GM11168 (cell line): ENCODE data around the gene CLDN19.
"Not testable (repeated sequence)": the region's sequence is repeated elsewhere in the genome, so short reads cannot be mapped to it uniquely, and the experiment has no call there.

ENCODE experiments used
- in situ Hi-C: fragments of 300-500 bp; cut with MboI; formaldehyde crosslinking; loops from one replicate; pipeline ENCODE4 v1.12.0; 2022; ENCODE audit warnings: low sequenced_read_pairs; ENCODE audit not compliant: unreplicated experiment

The CLDN19 gene

DNA sequence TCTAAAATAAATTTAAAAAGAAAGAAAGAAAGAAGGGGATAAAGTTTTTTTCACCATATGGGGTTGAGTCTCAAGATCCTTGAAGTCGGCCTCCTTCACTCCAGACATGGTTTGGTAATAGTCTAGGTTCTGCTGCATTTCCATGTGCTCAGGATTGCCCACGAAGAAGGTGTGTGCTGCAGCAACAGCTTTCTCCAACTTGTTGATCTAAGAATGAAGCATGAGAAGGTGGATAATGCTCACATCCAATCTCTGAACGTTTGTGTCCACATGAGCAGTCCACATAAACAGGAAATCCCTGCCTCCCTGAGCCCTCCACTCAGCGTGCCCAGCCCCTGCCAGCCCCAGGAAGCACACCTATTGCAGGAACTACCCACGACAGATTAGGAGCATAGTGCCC, 22.2 kb upstream of the CLDN19 start:
- in situ Hi-C loops = loop anchor here (10.0 kb wide), 1 partner anchor 187 kb away; no protein-coding TSS in a partner anchor

DNA sequence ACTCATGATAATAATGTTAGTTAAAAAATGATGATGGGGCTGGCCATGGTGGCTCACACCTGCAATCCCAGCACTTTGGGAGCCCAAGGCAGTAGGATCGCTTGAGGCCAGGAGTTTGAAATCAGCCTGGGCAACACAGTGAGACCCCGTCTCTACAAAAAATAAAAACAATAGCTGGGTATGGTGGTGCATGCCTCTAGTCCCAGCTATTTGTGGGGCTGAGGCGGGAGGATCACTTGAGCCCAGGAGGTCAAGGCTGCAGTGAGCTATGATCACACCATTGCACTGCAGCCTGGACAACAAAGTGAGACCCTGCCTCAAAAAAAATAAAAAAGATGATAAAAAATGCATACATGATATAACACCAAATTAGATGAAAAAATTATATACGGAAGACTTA, 21.5 kb upstream of the CLDN19 start:
- in situ Hi-C loops = loop anchor here (10.0 kb wide), 1 partner anchor 187 kb away; no protein-coding TSS in a partner anchor

DNA sequence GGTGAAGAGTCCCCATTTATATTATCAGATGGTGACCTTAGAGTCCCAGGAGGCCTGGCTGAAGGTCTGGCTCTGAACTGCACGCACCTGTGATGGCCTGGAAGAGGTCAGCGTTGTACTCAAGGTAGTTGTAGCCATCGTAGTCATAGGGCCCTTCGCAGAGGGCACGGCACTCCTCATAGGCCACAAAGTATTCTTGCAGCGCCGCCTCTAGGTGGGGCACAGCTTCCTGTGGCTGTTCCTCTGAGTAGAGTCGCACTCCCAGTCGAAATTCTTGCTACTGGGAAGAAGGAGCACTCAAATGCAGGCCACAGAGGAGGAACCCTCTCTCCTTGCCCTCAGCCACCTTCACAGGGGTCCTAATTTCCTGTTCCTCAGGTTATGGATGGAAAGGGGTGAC, 19.1 kb upstream of the CLDN19 start:
- in situ Hi-C loops = no loop called here

DNA sequence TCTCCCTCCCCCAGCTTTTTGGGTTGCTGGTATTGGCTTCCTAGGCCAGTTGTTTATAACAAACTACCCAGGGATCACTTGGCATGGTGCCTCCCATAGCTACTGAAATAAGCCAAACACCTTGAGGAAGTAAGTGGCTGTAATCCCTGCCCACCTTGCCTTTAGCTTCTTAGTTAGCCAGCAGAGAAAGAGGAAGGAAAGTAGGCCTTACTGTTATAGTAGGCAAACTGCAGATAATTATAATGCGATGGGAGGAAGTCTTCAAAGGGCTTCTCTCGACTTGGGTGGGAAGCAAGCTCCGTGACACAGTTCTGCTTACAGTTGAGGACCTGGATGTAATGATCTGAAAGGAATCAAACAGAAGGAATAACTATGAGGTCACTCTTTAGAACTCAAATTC, 18.6 kb upstream of the CLDN19 start:
- in situ Hi-C loops = no loop called here

DNA sequence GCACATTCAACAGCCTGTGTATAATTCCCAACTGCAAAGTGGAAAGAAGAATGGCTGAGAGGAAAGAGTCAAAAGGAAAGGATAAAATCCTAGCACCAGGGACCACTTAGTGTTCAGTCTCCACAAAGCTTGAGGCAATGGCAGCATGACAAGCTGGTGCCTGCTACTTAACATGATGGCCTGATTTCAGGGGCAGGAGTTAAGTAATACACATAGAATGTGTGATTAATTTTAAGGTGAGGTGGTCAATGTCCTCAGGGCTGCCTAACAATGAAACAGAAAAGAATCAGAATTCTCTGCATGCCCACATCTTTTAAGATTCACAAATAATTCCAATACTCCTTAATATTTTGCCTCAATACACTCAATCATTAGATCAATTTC, 17.8 kb upstream of the CLDN19 start:
- in situ Hi-C loops = no loop called here

DNA sequence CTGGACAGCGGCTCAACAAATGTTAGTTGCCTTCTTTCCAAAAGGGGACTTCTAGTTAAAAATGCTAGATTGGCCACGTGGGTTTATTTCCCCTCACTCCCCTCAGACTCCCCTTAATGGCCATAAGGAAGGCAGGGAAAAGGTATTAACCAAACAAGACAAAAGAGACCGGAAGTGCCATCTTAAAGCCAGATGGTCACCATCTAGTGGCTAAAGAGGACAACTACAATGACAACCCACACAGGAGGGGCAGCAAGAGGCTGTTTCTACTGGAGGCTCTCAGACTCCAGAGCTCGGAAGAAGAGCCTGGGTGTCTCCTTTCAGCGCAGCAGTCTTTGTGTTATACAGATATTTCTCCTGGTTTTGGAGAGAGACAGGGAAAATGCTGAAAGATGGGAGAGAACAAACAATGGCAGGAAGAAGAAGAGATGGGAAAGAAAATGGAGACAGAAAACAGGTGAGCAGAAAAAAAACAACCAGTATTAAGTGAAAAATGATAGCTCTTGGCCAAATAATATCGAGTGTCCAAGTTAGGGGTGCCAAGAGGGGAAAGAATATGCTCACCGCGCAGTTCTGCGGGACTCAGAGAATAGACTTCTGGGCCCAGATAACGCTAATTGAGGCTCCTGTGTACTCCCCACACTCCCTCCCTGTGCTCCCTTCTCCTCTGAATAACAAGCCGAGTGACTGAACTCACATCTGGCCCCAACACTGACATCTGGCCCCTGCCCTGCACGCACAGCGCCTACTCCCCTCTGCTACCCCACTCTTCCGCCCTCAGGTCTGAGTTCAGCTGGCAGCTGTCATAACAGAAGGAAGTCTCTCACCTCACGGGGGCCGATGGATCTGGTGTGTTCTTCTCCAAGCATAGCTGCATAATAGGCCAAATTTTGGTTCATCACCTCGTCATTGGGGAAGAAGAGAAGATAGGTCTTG, 17.2 kb upstream of the CLDN19 start:
- in situ Hi-C loops = no loop called here

DNA sequence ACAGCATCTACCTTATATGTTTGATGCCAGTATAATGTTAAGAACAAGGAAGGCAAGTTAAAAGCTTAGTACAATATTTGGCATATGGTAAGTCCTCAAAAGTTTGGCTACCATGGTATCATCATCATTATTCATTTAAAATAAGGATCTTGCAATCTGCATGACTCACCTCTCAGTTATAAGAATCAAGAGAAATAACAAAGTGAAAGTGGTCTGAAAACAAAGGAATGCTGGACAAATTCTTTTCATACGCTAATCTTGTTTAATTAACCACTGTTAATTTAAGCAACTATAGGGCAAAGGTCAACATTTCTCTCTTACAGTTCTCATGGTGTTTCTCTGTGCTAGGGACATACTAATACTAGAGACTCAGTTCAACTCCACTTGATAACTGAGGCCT, 13.0 kb upstream of the CLDN19 start:
- in situ Hi-C loops = no loop called here

DNA sequence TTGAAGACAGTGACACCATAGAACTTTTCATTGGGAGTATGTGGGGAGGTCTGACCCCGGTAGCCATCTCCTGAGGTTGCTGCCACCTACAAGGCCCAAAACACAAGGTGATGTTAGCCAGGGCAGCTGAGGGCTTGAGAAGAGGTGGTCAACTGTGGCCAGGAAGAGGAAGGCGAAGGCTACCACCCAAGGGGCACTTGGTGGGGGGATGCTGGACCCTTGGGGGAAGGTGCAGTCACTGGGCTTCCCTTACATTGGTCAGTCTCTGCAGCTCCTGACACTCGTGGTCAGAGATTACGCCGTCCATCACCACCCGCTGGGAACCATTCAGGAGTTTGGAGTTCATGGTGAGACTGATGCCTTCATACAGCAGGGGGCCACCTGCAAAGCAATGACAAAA, 12.2 kb upstream of the CLDN19 start:
- in situ Hi-C loops = no loop called here

DNA sequence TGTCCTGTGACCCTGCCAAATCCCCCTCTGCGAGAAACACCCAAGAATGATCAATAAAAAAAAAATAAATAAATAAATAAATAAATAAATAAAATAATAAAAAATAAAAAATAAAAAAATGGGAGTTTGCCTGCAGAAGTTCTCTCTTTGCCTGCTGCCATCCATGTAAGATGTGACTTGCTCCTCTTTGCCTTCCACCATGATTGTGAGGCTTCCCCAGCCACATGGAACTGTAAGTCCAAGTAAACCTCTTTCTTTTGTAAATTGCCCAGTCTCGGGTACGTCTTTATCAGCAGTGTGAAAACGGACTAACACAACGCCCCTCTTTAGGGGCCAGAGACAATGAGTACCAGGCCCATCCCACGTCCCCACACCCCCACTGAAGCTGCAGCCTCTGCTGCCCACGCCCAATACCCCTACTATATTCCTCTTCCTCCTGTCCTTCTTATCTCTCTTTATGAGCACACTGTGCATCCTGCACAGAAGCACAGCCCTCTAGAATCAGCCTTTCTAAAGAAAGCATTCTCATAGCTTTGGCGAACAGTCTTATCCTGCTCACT, 11.6 kb upstream of the CLDN19 start:
- in situ Hi-C loops = not testable (repeated sequence)

DNA sequence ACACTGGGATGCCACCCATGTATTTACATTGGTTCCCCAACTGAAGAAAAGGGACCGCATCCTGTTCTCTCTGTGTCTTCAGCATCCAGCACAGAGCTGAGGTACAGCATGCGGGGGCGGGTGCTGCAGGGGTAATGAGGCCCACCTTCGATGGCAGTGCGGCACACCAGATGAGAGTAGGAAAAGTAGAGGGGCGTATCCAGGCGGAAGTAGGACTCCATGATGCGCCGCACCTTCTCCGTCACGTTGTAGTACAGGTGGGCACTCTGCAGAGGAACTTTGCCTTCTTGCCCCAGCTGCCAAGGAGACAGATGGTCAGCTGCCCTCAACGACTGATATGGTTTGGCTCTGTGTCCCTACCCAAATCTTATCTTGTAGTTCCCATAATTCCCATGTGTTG, 10.0 kb upstream of the CLDN19 start:
- in situ Hi-C loops = no loop called here

DNA sequence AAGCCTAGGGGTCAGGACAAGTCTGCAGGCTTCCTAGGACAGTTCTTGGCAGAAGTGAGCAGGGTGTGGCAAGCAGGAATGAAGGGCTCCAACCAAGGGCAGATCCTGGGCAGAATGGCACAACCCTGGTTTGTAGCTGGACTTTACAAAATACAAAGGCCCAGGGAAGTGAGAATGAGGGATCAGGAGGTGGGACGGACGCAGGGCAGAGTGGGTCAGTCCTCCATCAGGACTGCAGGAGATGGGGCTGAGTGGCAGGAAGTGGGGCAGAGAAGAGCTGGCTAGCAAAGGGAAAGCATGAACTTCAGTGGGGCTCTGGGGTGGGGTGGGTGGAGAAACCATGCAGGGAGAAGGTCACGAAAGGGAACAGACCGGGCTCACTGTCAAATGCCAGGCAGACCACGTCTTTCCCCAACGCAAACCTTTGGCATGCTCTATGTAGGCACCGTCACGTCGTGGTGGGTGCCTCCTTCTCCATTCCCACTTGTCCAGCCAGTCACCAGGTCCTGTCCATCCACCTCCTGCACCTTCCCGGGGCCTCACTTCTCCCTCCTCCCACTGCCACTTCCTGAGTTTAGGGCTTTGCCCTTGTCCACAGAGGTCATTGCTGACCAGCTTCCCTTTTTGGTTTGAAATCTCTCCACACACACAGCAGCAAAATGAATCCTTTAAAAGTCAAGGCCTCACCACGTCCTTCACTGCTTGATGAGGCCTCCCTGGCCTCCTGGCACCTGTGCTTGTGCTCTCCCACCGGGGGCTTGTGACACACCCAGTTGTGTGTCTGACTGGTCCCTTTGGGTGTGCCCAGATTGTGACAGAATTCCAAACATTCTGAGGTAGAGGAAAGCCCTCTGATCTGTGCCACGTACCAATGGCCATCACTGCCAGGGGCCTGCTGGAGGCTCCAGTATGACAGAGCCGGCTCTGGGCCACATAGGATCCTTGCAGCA, 8.7 kb upstream of the CLDN19 start:
- in situ Hi-C loops = no loop called here

DNA sequence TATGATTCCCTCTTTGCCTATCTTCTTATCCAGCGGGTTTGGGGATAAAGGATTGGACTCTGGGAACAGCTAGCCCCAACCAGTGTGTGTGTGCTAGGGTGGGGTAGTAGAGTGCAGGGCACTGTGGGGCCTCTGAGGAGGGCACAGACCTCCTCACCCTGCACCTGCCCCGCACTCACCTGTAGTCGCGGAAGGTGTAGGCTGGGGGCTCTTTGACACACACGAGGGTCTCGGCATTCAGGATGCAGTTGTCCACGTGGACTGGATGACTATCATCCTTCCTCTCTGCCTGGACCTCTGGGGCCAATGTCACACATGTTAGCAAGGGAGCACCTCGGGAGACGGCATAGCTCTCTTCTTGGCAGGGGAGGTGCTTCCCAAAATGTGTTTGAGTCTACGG, 8.0 kb upstream of the CLDN19 start:
- in situ Hi-C loops = no loop called here

DNA sequence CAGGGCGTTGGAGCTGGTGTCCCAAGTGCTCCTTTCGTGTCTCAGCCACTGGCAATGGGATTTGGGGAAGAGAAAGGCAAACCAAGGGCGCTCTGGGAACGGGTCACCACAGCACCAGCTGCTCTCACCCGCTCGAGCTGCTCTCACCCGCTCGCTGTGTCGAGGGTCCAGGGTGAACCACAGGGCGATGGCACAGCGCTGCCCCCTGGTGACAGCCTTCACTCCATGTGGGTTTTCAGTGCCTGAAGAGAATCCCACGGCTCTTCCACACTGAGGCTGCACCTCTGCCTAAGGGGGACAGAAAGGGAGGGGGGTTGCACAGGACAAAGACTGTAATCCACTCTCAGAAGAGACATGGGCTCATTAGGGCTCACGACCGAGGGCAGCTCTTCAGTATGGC, 7.1 kb upstream of the CLDN19 start:
- in situ Hi-C loops = no loop called here

DNA sequence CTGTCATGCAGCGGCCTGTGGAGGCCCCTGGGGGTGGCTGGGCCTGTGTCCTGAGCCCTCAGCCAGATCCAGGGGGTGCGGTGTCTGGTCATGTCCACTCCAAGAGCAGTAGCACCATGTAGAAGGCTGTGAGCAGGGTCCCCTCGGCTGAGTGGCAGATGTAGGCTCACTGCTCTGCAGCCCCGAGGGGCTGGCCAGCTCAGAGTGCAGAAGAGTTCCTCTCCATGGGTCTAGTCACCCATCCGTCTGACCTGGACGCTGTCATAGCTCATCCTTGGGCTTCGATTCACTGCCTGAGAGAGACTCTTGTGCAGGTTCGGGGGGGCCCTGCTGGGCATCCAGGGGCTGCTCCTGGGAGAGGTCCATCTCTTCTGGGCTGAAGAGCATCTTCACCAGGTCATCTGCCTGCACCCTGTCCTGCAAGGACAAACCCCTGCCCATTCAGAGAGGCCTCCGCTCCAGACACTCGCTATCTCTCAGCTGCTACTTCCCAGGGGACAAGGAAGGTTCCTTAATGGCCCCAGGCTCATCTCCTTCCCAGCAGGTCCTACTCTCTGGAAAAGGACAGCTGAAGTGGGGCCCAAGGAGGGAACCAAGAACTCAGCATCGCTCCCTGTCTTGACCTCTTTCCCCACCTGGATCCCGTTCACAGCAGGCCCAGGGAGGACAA, 6.5 kb upstream of the CLDN19 start:
- in situ Hi-C loops = no loop called here

DNA sequence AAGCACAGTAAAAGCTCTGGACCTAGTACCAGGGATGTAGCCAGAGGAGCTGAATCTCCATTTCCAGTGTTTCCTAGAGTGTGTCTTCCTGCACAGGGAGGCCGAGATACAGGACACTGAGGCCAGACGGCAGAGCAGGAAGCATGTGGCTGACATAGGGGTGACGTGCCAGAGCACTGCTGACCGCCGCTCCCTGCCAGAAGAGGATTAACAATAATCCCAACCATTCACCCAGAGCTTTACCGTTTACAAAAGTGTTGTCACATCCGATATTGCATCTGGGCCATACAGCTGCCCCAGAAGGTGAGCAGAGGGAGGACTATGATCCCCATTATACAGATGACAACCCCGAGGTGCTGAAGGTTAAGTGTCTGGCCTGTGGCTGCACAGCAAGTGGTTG, 5.8 kb upstream of the CLDN19 start:
- in situ Hi-C loops = no loop called here

DNA sequence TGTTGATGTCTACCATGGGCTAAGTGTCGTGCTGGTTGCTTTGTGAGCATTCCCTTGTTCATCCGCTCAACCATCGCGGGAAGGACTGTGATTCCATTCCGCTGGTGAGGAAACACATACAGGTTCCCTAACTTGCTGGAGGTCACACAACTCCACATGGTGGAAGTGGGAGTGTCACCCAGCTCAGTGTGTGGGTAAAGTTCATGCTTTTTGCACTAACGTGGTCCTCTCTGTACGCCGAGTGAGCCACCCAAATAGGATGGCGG, 4.0 kb upstream of the CLDN19 start:
- in situ Hi-C loops = no loop called here

DNA sequence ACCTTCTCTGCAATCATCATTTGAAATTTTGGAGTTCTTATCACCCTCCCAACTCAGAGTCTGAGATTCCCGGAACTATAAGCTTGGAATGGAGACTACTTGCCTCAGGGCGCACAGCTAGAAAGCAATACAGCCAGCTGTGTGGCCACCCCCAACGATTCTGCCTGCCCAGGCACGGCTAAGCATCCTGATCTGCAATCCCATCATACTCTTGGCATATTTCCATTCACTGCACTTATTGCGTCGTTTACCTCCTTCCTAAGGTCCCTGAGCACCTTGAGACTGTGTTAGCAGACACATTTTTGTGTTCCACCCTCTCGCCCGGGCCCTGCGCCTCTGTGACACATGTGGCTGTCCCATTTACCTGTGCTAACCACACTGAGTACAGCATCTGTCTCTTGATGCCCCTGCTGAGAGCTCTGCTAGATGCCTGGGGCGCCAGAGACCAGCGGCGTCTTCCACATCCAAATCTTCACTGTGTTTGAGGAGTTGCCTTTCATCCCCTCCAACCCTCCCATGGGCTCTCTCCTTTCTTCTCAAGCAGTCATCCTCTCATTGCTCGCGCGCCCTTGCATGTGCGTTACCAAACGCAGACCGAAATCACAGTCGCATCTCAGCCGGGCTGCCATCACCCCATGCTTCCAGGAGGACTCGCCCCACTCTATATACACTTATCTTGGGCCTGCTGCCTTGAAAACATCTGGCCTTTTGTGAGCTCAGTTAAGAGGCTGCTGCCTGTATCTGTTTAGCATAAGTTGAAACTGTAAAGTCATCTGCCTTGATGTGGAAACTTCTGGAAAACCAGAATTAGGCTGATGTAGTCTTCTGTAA, 3.5 kb upstream of the CLDN19 start:
- in situ Hi-C loops = no loop called here

DNA sequence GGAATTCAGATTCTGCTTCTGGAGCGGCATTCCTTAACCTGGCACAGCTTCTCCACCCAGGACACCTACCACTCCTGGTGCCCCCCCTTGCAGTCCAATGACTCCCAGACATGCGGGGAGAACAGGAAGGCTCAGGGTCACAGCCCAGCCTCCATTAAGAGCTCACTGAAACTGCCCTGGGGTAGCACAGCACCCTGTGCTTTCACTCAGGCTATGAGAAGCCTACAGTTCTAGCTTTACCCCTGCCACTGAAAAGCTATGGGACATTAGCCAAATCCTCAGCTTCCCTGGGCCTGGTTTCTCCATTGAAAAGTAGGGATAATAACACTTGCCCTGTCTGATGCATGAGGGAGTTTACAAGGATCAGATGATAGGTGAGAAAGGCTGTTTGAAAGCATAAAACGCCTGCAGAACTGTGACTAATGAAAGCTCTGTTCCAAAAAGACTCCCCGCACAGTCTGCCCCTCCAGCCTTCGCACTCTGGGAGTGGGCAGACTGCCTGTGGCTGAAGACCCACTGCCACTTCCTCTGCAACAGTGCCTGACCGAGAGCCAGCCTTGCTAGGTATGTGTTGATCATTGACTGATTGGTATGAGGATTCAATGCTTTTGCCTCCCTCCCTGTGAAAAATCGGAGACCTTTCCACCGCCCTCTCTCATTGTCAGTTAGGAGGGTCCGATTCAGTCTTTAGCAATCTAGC, 2.7 kb upstream of the CLDN19 start:
- in situ Hi-C loops = no loop called here

DNA sequence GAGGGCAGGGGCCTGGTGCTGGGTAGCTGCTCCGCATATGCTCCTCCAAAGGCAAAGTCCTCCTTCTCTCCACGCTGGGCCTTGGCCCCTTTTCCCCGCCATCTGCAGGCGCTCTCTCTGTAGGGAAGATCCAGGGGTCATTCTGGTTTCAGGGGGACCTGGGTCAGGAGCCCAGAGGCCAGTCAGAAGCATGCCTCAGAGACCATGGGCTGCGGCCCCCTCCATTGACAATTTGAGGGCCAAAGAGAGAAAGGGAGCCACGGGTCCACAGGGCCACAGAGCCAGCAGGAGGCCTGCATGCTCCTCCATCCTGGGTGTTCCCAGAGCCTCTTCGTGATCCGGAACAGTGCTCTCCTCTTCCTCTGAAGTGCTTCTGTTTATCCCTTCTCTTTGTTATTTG, 2.1 kb upstream of the CLDN19 start:
- in situ Hi-C loops = no loop called here
